Measurements from ENCODE around the gene LY86.
"Not testable (repeated sequence)": the region's sequence is repeated elsewhere in the genome, so short reads cannot be mapped to it uniquely, and the experiment has no call there.

The LY86 gene

DNA sequence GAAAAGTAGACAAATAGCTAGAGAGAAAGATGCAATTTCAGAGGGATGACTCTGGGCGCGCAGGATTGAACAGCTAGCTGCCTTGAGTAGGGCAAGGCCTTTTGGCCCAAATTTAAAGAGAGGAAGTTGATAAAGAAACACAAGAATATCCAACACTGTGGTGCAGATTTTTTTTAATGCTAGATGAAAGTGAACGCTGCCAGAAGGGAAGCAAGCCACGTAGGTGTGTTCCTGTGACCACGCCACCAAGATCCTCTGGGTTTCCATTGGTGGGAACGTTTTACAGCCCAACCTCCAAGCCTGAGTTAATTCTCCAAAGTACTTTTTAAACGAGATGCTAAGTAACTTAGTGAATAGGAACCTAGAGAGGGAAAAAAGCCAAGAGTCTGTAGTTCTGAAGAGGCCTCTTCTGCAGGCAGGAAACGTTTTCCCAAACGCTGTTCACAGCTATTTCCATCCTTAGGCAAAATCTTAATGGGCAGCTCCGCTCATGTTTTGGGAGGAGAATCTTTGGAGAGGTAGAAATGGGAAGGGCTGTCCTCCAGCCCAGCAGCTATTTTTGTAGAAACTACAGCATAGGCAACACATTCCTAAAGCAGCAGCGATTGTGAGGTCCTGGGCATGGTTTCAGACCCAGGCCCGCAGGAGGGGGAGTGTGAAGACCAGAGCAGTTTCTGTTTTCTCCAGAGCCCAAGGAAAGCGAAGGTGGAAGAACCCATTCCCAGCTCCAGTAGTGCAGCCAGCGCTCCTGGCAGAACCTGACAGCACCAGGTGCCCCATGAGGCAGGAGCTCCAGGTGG, 8.2 kb downstream of the LY86 start:
- no peak for DNase-seq

DNA sequence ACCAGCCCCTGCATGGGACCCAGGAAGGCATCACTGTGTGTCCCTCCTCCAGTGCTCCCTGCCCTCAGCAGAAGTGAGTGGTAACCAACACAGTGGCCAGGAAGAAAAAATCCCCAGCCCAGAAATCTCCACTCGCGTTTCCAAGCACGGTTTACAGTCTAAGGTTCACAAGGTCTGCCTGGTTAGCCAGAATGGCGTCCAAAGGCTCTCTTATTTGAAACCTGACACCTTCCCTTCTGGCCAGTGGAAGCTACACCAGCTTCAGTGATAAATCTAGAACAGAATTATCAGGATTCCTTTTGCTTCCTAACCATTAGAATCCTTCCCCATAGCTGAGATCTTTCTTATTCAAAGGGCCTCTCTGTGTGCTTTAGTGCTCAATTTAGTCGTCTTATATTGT, 9.2 kb downstream of the LY86 start:
- no peak for DNase-seq

DNA sequence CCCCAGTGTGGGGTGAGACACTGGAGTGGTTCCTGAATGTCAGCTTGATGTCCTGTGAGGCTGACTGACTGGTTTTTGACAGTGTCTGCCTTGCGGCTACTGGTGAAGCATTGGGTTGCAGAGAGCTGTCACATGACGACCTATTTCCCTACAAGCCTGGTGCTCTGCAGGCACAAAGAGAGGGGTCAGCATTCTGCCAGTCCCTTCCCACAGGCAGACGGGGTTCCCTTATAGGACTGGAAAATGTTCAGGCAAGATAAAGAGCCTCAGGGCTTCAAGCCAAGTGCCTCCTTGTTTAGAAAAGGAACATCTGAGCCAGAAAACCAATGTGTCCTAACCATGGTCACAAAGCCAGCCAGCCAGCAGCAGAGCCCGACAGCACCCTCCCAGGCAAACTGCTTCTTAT, 11.0 kb downstream of the LY86 start:
- DNase-seq: no peak

DNA sequence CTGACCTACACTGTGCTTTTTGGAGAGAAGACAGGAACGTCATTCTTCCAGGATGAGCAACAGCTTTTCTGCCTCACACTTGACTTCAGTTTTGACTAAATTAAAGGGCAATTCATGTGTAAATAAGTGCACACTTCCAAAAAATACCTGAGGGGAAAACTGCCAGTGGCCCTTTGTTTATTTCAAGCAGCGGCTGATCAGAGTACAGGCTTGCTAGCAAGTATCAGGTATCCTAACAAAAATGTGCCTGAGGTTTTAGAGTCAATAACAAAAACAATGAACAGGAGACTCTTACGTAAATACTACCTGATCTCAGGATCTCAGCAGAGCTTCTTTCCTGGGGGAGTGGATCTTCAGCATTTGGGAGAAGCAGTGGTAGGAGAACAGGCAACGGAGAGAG, 12.4 kb downstream of the LY86 start:
- DNase-seq: no peak

DNA sequence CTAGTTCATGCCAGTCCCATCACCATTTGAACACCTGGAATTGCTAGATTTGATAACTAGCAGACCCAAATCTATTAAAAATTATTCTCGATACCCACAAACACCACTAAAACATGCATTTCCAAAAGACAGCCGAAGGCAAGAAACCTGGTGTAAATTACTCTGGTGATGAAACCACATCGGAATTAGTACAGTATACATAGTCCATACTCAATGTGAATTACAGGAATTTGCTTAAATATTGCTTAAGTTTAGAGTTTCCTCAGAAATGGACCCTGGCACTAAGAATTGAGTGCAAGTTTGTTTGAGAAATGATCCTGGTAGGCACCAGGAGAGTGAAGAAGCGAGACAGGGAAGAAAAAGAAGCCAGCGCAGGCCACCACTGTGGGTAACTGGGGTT, 13.7 kb downstream of the LY86 start:
- DNase-seq: no peak

DNA sequence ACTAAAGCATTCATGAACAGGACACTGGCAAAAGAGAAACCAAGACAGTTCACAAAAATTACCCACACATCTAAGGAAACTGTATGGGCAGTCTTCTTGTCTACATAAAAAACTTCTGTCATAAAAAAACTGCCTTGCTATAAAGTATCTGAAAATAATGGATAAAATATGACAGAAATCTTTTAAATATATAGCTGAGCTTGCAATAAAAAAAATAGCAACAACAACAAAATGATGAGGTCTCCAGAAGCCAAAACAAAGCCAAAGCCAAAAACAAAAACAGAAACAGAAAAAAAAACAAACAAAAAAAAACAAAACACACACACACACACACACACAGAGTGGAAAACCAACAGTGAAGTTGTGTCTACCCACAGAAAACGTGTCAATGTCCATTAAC, 14.8 kb downstream of the LY86 start:
- DNase-seq: no peak

DNA sequence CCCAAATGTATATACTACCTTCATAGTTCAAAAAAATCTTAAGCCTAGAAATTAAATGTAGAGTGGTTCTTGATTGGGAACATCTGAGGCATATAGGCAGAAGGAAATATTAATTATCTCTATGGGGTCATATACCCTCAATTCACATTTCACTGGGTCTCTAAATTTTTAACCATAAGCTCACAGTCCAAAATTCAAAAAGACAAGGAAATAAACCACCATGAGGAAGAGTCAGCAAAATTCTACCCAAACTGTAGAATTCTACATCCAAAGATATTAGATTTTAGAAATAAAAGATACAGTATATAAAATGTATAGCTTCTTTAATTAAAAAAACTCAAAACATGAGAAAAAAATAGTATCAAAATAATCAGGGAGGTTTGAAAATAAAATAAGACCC, 15.5 kb downstream of the LY86 start:
- no peak for DNase-seq

DNA sequence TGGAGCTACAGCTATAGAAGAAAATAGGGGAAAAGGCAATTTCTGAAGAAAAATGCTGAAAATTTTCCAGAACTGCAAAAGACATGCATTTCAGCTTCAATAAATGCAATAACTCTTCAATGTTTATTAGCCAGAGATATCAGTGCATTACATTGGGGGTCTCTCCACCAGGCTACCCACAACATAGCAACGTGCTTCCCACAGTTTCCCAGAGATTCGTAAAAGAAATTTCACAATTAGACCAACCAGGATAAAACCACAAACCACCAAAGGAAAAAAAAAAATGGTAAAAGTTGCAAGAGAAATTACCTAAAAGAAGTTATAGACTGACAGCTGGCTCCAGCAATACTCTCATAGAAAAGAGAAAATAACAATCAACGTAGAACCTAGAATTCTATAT, 16.0 kb downstream of the LY86 start:
- DNase-seq: no peak

DNA sequence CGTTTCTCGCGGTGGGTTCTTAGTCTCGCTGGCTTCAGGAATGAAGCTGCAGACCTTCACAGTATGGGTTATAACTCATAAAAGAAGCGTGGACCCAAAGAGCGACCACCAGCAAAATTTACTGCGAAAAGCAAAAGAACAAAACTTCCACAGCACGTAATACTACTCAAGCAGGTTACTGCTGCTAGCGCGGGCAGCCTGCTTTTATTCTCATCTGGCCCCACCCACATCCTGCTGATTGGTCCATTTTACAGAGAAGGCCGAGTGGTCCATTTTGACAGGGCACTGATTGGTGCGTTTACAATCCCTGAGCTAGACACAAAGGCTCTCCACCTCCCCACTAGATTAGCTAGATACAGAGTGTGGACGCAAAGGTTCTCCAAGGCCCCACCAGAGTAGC, 17.4 kb downstream of the LY86 start:
- DNase-seq: no peak

DNA sequence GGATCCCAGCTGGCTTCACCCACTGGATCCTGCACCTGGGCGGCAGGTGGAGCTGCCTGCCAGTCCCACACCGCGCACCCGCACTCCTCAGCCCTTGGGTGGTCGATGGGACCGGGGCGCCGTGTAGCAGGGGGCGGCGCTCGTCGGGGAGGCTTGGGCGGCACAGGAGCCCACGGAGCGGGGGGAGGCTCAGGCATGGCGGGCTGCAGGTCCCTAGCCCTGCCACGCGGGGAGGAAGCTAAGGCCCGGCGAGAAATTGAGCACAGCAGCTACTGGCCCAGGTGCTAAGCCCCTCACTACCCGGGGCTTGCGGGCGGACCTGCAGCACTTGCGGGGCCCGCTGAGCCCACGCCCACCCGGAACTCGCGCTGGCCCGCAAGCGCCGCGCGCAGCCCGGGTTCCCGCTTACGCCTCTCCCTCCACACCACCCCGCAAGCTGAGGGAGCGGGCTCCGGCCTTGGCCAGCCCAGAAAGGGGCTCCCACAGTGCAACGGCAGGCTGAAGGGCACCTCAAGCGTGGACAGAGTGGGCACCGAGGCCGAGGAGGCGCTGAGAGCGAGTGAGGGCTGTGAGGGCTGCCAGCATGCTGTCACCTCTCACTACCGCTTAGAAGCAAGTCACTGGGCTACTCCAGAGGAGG, 18.0 kb downstream of the LY86 start:
- not testable (repeated sequence) for DNase-seq

DNA sequence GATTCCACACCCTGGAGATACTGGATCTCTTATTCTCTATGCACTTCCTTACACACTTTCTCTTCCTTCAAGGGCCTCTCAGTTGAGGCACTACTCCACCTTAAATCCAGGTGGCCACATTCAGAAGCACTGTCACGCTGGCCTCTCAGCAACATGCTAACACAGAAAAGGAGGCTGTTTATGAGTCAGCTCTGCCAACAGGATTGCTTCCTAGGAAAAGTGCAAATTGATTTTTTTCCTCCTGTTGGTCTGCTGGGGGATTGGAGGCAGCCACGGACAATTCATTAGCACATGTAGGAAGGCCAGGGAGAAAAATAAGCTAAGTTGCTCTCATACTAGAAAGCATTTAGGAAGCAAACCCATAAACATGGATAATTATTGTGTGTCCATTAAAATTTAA, 20.9 kb downstream of the LY86 start:
- no peak for DNase-seq

DNA sequence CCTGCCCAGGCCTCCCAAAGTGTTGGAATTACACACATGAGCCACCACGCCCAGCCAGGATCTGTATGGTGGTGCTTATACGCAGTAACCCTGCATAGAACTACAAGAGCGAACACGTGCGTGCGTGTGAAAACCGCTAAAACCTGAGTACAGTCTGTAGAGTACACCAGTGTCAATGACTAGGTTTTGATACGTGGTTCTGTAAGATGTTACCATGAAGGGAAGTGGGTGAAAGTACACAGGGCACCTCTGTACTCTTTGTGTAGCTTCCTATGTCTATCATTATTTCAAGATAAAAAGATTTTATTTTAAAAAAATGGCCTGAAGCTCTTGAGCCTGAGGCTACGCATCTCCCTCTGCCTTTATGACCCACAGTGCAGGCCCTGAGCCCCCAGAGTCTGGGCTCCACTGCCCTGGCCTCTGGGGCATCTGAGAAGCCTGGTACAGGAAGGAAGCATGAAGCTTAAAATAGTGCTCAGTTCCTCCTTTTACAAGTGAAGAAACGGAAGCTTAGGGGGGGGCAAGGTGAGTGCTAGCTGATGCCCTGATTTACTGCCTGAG, 21.6 kb downstream of the LY86 start:
- no peak for DNase-seq

DNA sequence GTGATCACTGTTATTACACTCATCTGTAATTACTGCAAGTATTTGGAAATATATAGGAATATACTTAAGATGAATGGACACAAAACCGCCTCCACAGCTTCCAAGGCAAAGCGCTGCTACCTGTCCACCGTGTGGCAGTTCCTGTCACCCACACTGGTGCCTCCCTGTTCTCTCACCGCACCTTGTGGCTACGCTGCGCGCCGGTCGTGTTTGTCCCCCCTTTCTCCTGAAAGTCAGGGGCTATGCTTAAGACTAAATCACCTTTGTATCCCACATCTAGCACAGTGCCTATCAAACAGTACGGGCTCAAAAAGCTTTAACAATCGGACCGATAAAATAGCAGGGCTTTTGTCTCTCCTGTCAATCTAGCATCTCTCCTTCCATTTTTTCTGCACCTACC, 23.0 kb downstream of the LY86 start:
- no peak for DNase-seq

DNA sequence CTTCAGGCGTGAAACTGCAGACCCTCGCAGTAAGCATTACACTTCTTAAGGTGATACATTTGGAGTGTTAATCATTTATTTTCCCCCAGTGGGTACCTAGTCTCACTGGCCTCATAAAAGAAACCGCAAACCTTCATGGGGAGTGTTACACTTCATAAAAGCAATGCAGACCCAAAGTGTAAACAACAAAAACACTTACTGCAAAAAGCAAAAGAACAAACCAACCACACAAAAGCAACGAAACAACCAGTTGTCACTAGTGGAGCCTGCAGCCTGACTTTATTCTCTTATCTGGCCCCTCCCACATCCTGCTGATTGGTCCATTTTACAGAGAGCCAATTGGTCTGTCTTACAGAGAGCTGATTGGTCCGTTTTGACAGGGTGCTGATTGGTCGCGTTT, 23.8 kb downstream of the LY86 start:
- DNase-seq: no peak

DNA sequence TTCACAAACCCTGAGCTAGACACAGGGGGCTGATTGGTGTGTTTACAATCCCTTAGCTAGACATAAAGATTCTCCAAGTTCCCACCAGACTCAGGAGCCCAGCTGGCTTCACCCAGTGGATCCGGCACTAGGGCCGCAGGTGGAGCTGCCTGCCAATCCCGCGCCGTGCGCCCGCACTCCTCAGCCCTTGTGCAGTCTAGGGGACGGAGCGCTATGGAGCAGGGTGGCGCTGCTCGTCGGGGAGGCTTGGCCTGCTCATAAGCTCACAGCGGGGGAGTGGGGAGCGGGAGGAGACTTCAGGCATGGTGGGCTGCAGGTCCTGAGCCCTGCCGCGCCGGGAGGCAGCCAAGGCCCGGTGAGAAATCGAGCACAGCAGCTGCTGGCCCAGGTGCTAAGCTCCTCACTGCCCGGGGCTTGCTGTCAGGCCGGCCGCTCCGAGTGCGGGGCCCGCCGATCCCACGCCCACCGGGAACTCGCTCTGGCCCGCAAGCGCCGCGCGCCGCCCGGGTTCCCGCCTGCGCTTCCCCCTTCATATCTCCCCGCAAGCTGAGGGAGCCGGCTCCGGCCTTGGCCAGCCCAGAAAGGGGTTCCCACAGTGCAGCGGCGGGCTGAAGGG, 24.7 kb downstream of the LY86 start:
- not testable (repeated sequence) for DNase-seq

DNA sequence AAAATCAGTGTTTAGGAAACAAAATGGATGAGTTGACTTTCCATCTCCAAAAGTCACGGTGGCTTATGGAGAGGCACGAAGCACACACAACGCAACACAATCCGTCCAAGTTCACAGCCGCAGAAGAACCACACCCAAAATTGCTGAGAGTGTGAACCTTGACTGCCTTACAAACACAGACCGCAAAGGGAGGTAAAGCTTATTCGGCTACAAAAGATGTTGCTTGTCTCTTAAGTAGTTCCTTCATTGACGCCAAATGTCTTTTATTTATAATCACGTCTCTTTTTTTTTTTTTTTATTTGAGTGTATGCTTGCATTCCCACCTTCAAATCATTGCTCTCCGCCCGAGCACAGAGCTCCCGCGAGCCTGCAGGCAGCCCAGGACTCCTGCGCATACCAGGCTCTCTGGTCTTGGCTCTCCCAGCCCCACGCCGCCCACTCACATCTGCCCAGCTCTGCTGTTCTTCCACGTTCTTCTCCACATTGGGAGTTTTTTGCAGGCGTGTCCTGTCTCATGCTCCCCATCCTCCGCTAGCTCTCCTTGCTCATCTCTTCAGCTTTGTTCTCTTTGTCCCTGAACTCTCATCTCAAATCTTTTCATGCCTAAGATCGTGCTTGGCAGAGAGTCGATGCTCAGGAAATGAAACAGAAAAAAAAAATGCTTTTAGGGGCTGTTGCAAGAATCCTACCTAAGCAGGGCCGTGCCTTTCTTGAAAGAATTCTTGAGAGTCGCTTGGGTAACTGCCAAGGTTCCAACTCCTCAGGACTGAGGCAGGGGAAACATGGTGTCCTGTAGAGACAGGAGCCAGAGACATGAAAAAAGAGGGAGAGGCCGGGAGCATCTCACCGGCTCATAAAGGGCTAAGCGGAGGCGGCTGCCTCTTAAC, 25.8 kb downstream of the LY86 start:
- DNase-seq: no peak

DNA sequence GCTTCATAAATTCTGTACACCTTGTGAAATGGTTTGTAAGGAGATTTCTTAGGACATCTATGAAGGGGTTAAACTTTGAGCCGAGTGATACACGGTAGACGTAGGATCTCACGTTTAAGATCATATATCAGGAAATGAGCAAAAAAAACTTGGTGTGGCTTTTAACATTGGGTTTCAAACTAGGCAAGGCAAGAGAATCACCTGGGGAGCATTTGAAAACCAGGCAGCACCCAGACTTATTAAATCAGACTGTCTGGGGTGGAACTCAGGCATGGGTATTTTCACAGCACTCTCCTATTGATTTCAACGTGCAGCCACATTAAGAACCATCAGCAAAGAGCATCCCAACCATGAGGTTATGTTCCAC, 26.4 kb downstream of the LY86 start:
- DNase-seq: no peak

DNA sequence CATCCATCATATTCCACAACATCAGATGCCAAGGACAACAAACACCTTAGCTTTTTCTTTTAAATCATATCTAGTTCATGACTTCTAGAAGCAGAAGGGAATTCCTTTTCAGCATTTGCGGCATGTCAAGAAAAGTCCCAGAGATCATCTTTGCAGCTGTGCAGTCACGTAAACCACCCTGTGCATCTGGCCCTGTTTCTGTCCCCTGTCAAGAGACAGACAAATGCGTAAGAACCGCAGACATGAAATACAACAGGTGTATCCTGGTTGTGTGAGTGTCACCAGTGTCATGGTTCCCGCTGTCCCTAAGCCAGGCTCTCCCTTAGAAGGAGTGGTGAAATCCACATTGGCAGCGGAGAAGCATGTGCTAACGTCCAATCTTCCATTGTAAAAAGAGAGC, 28.1 kb downstream of the LY86 start:
- DNase-seq: no peak

DNA sequence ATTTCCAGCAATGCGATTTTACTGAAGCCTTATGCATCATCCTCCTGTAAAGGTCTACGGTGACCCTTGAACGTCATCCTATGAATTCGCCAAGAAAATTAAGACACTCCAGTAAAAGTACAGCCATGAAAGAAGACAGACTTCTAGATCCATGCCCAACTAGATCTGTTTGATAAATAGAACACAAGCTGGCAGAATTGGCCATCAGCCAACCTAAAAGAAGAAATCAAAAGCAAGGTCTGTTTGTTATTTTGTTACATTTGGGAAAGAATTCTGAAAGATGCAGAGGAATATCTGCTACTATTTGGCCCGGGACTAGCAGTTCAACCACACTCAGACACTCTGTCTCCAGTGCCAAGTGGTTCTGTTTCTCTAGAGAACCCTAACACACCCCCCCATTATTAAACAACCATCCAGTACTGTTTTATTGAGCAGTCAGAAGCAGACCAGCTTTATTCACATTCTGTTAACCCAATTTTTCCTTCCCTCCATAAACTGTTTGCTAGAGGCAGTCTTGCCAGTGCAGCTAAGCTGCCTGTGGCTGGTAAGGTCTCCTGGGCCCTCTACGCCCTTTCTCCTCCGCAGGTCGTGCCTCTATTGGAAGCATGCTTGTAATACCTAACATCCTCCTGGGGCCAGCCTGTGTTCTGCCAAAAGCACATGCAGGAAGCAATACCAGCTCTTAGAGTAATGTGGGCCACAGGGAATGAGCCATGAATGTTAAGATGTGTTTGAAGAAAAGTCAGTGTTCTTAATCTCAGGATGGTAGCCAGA, 30.7 kb downstream of the LY86 start:
- DNase-seq: no peak

DNA sequence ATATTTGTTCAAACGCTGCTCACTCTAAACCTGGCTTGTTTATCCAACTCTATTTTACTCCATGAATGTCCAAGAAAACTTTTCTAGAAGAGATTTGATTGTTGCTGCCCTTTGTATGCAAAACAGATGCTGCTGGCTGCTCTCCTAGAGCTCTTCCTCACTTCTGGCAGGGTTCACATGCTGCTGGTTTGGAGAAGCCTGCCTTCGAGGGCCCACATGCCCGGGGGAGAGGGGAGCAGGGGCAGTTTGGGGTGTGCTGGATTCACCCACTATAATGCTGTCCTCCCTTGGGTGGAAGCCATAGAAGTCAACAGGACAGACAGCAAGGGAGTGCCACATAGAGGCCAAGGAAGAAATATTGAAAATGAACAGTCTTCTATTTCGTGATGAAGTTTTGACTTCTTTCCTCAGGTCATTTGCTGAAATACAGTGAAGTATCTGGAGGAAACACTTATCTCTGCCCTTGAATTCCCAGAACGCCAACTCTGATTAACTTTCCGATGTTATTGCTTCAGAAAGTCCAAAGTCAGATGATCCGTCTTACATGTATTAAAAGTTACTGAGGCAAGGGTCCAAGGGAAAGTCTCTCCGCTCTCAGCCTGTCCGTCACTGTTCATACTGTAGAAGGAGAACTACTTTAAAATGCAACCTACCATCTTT, 32.4 kb downstream of the LY86 start:
- no peak for DNase-seq

DNA sequence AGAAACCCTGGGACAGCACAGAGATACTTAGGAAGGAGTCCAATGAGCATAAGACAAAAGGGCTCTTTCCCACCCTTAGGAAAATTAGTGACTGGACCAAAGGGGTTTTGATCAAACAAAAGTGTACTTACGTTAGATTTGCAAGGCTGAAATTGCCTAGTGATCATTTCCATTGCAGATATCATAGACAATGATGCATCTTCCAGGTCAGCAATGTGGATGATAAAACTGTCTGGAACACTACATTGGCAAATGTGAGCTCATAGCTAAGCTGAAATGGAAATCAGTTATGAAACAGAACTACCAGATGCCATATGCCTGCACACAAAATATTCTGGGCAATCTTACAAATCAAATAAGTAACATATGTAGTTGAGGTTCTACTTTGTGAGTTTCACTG, 34.0 kb downstream of the LY86 start:
- DNase-seq: no peak

DNA sequence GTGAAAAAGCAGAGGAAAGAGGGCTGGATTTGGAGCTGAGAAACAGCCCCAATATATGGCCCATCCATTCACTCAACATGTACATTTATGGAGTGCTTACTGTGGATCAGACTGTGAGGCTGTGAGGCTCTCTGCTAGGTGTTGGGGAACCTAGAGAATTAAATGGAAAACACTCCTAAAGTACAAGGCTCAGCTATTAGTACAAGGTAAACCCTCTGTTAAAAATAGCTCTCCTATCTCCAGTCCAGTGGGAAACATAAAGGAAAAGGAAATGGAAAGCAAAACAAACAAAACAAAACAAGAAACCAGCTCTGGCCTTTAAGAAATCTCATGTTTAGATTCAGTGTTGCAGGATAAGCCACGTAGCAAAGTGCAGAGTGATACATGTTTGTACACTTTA, 35.0 kb downstream of the LY86 start:
- no peak for DNase-seq
